HG03095 (cell line): ENCODE measurements around the gene LRRC43.
"Not testable (repeated sequence)": the region's sequence is repeated elsewhere in the genome, so short reads cannot be mapped to it uniquely, and the experiment has no call there.

Source experiments
- ATAC-seq: cut with Tn5 transposase; IDR thresholded peaks from one replicate; pipeline ENCODE4 v1.9.1; 2021; ENCODE audit warnings: moderate library complexity; ENCODE audit not compliant: unreplicated experiment

Gene LRRC43

DNA sequence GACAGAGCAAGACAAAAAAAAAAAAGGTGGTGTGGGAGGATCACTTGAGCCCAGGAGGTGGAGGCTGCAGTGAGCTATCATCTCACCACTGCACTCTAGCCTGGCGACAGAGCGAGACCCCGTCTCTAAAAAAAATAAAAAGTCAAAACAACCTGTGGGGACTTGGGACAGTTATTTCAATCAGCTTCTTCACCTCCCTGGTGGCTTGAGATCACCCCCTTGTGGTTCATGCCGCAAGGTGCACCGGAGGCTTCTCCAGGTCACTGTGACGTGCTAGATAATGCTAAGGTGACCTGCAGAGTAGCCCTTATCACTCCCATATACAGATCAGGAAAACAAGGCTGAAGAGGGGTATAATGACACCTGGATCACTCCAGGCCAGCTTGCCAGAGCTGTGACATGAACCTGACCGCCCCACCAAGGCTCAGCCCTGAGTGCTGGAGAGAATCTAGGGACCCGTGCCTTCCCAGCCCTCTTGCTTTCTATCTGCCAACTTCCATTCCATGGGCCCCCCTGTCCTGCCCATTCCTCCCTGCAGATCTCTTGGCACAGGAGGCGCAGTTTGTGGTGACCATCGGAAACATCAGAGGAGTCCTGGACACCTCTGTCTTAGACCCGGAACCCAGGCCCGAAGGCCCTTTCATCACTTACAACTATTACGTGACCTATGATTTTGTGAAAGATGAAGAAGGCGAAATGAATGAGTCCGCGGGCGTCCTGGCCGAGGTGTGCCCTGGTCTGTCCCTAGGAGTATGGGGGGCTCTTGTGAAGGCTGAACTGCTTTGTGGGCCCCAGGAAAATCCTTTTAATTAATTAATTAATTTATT lies 8.1 kb downstream of the LRRC43 start:
- ATAC-seq: no peak

DNA sequence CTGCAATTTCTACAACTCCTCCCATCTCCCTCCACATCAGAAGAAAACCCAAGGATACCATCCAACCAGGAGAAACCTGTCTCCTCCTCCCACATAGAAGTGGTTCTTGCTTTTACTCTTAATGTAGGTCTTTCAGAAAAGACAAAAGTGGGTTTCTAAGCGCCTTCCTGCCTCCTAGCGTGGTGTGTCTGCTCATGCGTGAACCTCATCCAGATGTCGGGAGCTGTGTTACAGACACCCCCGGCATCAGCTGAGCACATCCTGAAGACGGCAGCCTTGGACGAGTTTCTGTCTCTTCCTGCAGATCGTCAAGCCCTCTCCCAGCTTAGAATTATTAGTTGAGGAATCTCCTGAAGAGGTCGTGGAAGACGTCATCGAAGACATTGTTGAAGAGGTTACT lies 9.5 kb downstream of the LRRC43 start:
- ATAC-seq: no peak

DNA sequence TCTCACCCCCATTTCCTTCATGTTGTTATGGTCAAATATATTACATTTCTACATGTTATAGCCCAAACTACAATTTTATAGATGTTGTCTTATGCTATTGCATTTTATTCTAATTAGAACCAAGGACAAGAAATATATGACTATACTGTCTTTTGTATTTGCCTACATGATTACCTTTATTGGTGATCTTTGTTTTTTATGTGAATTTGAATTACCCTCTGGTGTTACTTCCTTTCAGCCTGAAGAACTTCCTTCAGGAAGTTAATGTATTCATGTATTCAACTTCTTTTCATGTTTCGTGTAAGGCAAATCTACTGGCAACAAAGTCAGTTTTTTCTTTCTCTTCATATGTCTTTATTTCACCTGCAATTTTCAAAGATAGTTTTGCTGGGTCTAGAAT lies 11.9 kb downstream of the LRRC43 start:
- ATAC-seq: no peak

DNA sequence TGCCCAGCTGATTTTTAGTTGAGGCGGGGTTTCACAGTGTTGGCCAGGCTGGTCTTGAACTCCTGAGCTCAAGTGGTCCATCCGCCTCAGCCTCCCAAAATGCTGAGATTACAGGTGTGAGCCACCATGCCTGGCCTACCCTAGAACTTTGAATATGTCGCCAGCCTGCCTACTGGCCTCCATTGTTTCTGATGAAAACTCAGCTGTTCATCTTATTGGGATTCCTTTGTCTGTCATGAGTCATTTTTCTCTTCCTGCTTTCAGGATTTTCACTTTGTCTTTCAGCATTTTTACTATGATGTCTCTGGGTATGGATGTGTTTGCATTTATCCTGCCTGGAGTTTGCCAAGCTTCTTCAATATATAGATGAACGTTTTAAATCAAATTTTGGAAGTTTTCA lies 12.5 kb downstream of the LRRC43 start:
- no peak for ATAC-seq

DNA sequence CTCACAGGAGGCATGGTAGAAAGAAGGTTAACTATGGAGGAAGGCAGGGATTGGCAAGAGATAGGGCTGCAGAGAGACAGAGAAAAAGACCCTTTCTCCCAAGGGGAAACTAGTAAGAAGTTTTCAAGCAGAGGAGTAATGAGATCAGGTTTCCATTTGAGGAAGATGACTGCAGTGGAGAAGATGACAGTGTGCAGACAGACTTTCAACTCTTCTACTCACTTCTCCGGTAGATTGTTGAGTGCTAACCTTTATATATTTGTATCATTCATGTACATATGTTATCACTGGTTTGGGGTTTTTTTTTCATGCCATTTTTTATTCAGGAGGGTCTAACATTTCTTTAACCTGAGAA lies 14.7 kb downstream of the LRRC43 start:
- no peak for ATAC-seq

DNA sequence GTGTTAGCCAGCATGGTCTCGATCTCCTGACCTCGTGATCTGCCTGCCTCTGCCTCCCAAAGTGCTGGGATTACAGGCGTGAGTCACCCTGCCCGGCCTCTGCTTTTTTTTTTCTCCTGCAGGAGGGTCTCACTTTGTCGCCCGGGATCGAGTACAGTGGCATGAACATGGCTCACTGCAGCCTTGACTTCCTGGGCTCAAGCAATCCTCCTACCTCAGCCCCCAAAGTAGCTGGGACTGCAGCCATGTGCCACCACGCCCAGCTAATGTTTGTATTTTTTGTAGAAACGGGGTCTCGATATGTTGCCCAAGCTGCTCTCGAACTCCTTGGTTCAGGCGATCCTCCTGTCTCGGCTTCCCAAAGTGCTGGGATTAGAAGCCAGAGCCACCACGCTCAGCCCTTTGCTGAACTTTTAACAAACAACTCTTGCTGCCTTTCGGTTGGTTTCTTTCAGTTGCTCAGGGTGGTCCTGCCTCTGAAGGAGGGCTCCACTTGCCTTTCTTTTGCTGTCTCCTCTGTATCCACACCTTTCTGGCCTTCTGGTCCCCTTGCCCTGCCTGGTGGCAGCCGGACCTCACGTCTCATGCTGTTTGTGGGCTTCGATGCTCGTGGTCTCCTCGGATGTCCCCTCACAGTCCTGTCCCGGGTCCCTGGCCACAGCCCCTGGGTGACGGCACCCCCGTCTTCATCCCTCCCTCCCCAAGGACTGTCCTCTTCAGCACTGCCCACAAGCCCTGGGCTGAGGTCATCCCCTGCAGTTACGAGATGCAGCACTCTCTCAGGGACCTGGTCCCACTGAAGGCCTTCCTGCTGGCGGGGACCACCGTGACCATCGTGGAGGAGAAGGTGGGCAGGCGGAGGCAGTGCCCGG lies 16.8 kb downstream of the LRRC43 start:
- no peak for ATAC-seq

DNA sequence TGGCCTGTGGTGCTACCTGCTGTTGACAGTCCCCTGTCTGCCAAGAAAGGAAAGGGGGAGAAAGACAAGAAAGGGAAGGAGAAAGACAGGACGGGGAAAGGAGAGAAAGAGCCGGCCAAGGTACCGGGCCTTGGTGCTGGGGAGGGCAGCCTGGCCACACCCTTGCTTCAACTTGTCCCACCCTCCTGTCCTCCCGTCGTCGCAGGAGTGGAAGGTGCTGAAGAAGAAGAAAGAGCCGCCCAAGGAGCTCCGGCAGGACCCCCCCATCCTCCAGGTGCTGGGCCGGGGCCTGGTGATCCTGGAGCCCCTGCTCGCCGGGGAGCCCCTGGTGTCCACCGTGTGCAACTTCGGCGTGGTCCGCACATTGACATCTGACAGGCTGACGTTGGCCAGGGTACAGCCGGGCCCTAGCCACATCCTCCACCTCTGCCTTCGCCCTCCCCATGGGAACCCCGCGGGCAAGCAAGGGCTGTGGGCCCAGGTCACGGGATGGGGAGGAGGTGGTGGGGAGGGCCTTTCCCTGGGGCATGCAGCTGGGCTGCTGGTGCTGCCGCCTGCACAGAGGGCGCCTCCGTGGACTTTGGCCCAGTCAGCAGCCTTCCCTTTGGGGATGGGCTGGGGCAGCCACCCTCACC lies 17.7 kb downstream of the LRRC43 start:
- no peak for ATAC-seq

DNA sequence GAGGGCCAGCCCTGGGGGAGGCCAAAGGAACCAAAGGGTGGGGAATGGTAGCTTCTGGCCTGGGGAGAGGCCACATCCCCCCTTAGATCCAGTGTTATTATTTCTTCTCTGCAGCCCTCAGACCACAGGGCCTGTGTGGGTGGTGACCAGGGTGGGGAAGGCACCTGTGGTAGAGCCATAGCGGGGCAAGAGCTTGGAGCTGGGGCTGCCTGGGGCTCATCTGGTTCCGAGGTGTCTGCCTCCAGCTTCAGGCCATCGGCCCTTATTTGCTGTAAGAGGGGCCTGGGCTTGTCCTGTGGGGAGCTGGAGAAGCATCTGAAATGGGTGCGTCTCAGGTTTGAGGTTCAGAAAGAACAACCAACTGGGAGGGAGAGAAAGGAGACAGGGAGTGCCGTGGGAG lies 18.5 kb downstream of the LRRC43 start:
- ATAC-seq: no peak

DNA sequence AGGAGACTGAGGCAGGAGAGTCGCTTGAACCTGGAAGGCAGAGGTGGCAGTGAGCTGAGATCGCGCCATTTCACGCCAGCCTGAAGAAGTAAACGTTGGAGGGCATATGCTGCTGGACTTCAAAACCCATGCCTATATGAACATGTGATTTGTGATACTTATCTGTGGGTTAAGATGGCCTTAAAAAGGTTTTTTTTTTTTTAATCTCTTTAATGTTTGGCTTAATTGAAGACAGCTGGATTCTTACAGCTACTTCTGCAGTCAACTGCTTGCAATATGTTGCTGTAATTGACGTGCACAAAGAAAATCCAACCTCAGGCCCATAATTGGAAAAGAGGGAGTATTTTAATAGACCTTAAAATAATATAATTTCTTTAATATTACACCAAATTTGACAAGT lies 19.1 kb downstream of the LRRC43 start:
- ATAC-seq: no peak

DNA sequence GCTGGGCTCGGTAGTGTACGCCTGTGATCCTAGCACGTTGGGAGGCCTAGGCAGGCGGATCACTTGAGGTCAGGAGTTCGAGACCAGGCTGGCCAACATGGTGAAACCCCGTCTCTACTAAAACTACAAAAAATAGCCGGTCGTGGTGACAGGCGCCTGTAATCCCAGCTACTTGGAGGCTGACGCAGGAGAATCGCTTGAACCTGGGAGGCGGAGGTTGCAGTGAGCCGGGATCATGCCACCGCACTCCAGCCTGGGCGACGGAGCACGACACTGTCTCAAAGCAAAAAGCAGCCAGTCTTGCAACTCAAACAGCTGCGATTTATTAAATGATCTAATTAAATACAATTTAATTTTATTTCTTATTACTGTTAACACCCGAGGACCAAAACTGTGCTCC lies 19.9 kb downstream of the LRRC43 start:
- ATAC-seq: not testable (repeated sequence)

DNA sequence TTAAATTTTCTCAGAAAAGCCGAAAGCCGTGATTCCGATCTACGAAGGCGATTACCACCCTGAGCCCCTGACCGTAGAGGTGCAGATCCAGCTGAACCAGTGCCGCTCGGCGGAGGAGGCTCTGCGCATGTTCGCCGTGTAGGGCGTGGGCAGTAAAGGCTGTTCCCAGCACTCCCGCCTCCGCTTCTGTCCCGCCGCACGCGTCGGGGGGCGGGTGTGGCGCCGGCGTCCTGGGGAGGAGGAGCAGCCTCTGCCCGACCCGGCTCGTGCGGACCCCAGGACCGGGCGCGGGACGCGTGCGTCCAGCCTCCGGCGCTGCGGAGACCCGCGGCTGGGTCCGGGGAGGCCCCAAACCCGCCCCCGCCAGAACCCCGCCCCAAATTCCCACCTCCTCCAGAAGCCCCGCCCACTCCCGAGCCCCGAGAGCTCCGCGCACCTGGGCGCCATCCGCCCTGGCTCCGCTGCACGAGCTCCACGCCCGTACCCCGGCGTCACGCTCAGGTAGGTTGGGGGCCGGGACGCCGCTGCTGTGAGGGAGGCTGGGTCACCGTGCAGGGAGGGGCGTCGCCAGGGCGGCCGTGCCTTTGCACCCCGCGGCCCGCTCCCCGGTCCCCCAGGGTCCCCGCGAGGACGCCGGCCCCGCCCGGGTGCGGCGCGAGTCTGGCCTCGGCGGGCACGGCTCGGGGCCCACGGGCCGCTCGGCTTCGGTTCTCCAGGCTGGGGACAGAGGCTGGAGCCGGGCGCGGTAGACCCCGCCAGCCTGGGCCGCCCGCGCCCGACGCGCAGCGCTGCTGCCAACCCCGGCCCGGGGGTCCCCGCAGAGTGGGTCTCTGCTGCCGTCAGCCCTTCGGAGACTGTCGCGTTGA lies 20.6 kb downstream of the LRRC43 start, which contains the start of gene B3GNT4:
Gene B3GNT4 (plus strand): TSS at position 409 of the 866 bp plus-strand sequence. CDS start 910 bp downstream, outside the sequence.
- no peak for ATAC-seq

DNA sequence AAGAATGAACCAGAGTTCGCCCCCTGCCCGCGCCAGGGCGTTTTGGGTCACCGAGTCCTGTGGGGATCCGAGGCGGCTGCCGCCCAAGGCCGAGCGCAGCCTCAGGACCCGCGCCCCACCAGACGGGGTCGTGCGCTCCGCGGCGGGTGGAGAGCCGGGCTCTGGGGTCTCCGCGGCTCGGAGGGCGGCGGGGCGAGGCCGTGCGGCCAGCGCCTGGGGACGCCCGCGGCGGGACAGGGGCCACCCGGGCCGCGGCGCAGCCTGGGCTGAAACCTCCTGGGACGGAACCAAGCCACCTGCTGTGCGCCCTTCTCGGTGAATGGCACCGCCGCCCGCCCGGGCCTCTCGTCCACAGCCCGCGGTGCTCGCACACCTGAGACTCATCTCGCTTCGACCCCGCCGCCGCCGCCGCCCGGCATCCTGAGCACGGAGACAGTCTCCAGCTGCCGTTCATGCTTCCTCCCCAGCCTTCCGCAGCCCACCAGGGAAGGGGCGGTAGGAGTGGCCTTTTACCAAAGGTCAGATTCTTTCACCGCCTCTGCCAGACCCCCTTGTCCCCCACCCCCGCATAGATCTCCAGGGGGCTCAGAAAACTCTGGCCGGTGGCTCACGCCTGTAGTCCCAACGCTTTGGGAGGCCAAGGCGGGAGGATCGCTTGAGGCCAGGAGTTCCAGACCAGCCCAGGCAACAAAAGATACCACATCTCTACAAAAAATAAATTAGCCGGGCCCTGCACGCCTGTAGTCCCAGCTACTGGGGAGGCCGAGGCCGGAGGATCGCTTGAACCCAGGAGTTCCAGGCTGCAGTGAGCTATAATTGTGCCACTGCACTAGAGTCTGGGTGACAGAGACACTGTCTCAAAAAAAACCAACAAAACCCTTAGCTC lies 21.5 kb downstream of the LRRC43 start:
- ATAC-seq: no peak

DNA sequence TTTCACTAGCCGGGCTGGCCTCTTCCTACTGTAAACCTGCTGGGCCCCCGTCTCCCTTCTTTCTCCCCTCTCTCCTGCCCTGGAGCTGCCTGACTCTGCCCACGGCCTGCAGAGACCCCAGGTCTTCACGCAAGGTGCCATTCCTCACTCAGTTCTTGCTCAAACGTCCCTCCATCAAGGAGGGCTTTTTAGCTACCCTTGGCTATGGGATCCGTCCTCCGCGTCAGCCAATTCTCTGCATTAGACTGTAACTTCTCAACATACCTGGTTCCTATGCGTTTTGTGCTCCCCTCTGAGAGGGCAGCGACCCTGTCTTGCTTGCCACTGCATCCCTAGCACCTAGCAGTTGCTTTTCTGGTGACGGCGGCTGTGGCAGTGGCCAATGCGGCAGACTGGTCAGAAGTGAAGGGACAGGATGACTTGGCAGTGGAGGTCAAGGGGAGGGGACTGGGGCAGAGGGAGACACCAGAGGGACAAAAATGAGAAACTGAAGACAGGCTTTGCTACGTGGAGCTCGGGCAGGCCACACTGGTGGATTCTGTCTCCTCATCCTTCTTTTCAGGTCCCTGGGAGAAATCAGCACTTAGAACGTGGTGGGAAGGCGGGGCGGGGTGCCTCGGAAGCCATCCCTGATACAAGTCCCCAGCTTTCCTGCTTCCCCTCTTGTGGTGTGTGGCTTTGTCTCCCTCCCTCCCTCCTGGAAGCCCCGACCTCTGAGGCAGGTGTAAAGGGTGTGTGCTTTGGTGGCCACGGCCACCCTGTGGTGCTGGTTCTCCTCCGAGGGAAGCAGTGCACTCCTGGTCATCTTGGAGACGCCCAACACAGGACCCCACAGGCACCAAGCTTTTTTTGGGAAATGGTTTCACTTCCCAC lies 22.4 kb downstream of the LRRC43 start:
- ATAC-seq: no peak

DNA sequence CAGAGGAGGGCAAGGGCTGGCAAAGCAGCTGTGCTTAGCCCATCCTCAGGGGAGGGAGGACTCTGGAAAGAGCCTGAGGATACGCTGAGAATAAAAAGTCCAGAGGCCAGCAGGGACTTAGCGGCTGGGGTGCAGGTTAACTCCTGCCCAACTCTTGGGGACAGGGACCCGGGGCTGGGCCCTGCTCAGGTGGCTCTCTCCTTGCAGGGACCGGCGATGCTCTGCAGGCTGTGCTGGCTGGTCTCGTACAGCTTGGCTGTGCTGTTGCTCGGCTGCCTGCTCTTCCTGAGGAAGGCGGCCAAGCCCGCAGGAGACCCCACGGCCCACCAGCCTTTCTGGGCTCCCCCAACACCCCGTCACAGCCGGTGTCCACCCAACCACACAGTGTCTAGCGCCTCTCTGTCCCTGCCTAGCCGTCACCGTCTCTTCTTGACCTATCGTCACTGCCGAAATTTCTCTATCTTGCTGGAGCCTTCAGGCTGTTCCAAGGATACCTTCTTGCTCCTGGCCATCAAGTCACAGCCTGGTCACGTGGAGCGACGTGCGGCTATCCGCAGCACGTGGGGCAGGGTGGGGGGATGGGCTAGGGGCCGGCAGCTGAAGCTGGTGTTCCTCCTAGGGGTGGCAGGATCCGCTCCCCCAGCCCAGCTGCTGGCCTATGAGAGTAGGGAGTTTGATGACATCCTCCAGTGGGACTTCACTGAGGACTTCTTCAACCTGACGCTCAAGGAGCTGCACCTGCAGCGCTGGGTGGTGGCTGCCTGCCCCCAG lies 23.4 kb downstream of the LRRC43 start:
- ATAC-seq: no peak

DNA sequence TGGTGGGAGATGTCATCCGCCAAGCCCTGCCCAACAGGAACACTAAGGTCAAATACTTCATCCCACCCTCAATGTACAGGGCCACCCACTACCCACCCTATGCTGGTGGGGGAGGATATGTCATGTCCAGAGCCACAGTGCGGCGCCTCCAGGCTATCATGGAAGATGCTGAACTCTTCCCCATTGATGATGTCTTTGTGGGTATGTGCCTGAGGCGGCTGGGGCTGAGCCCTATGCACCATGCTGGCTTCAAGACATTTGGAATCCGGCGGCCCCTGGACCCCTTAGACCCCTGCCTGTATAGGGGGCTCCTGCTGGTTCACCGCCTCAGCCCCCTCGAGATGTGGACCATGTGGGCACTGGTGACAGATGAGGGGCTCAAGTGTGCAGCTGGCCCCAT lies 24.1 kb downstream of the LRRC43 start:
- ATAC-seq: no peak

DNA sequence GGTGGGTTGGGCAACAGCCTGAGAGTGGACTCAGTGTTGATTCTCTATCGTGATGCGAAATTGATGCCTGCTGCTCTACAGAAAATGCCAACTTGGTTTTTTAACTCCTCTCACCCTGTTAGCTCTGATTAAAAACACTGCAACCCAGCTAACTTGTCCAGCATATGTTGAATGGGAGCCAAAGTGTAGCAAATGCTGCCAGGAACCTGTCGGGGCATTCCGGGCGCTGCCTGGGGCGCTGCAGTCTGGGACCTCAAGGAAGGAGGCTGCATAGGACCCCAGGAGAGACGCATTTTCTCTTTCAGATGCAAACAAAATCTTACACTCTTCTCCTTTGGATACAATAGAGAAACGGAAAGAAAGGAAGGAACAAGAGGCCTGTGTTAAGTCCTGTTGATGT lies 24.5 kb downstream of the LRRC43 start:
- no peak for ATAC-seq

DNA sequence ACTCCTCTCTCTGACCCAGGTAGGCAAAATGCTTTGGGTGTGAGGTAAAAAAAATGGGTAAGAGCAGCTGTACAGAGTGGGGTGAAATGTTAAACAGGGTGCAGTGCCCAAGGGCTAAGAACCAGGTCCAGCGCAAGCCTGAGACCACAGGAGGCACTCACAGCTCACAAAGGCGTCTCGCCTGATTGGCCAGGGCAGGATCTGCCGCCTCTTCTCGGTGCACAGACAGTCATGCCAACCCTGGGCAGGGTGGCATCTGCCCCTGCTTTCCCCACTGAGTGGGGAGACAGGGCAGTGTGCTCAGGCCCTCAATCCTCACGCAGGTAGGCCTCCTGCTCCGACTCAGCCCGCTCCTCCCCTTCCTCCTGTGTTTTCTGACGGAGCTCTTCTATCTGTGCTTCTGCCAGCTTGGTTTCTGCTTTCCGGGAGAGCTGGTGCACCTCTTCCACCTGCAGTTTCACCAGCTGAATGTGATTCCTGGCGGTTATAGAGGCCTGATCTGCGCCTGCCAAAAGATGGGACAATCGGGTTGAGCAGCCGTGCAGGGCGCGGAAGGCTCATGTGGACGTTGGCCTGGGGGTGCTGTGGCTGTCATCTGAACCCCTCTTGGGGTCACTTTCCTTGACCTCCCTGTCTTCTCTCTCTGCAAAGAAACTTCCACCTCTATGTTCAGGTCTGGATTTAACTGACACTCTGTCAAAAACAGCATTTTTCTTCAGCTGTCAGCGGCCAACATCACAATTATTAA lies 25.3 kb downstream of the LRRC43 start:
- no peak for ATAC-seq
